AG10803 (cell line): ENCODE data around the gene DSG4.
"Not testable (repeated sequence)": the region's sequence is repeated elsewhere in the genome, so short reads cannot be mapped to it uniquely, and the experiment has no call there.

Experiments used
- DNase-seq: peaks from one replicate; pipeline ENCODE4 v3.0.0; 2010; ENCODE audit warnings: low read depth
- H3K4me3 ChIP-seq: 2 replicates; pipeline ENCODE4 v1.5.1; 2011; ENCODE audit warnings: mild to moderate bottlenecking, low read length, control low read depth
- TF ChIP-seq, protein P1 (sequence below): conservative IDR thresholded peaks from 2 replicates; pipeline ENCODE4 v1.5.1; 2011; ENCODE audit warnings: mild to moderate bottlenecking, low read length, control low read depth, inconsistent platforms

DSG4 gene, protein sequence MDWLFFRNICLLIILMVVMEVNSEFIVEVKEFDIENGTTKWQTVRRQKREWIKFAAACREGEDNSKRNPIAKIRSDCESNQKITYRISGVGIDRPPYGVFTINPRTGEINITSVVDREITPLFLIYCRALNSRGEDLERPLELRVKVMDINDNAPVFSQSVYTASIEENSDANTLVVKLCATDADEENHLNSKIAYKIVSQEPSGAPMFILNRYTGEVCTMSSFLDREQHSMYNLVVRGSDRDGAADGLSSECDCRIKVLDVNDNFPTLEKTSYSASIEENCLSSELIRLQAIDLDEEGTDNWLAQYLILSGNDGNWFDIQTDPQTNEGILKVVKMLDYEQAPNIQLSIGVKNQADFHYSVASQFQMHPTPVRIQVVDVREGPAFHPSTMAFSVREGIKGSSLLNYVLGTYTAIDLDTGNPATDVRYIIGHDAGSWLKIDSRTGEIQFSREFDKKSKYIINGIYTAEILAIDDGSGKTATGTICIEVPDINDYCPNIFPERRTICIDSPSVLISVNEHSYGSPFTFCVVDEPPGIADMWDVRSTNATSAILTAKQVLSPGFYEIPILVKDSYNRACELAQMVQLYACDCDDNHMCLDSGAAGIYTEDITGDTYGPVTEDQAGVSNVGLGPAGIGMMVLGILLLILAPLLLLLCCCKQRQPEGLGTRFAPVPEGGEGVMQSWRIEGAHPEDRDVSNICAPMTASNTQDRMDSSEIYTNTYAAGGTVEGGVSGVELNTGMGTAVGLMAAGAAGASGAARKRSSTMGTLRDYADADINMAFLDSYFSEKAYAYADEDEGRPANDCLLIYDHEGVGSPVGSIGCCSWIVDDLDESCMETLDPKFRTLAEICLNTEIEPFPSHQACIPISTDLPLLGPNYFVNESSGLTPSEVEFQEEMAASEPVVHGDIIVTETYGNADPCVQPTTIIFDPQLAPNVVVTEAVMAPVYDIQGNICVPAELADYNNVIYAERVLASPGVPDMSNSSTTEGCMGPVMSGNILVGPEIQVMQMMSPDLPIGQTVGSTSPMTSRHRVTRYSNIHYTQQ

DNA sequence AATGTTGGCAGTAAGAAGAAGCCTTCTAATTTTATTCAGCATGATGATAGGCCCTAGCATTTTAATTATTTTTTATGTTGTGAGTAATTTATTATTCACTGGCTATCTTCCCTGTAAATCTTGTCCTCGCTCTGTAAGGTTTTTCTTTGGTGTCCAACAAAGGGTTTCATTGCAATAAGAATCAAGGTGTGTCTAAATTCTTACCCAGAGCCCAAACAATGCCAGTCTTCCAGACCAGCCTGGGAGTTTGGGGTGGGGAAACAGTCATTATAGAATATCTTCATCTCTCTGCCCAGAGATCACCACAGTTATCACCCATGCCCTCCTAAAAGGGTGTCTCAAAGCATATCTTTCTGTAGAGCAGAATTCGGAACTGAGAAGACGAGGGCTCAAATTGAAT, at the start of gene DSG4:
DSG4 (plus strand) TSS at position 301 of the 400 bp plus-strand sequence. CDS start 135 bp downstream, outside the sequence.
- TF ChIP-seq, protein P1, sequence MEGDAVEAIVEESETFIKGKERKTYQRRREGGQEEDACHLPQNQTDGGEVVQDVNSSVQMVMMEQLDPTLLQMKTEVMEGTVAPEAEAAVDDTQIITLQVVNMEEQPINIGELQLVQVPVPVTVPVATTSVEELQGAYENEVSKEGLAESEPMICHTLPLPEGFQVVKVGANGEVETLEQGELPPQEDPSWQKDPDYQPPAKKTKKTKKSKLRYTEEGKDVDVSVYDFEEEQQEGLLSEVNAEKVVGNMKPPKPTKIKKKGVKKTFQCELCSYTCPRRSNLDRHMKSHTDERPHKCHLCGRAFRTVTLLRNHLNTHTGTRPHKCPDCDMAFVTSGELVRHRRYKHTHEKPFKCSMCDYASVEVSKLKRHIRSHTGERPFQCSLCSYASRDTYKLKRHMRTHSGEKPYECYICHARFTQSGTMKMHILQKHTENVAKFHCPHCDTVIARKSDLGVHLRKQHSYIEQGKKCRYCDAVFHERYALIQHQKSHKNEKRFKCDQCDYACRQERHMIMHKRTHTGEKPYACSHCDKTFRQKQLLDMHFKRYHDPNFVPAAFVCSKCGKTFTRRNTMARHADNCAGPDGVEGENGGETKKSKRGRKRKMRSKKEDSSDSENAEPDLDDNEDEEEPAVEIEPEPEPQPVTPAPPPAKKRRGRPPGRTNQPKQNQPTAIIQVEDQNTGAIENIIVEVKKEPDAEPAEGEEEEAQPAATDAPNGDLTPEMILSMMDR, result no peak
- H3K4me3 ChIP-seq, result no peak within 1 kb of the TSS

DNA sequence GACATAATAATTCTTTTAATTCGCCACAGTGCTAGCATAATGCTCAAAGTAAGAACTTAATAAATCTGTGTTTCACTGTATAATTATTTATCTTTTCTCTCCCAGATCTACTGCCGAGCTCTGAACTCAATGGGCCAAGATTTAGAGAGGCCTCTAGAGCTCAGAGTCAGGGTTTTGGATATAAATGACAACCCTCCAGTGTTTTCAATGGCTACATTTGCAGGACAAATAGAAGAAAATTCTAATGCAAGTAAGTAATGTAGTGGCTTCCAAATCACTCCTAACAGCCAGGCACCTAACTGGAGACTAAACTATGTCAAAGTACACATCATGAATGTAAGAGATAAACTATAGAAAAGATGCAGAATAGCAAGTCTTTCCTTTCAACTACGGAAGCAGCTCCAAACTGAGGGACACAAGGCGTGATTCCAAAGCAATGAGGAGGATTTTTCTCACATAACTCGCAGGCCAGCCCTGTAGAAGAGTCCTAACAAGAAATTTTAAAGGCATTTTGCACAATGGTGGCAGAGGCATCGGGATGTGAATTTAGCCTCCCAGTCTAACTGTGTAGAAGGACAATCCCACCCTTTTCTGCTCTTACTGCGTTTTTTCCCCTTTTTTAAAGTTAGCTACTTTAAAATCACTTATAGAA, 46.7 kb upstream of the DSG4 start:
- no peak for DNase-seq
- no peak overlapping the region for H3K4me3 ChIP-seq
- TF ChIP-seq, protein P1, result no peak

More for the DNA sequence above, at the start of gene DSG4:
- no peak for DNase-seq

DNA sequence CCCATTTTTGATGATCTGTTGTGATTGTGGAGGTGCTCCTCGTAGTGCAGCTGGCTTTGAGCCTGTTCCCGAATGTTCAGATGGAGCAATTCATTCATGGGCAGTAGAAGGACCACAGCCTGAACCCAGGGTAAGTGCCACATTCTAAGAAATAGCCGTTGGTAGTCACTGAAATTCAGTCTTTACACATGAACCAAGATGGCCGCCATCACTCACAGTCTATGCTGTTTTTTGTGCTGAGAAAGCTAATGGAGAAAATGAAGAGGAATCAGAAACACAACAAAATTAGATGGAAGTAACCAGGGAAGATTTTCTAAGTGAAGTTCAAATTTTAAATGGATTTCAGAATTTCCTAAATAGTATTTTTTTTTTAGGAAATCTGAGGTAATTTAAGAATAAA, 33.1 kb upstream of the DSG4 start:
- H3K4me3 ChIP-seq, result no peak overlapping the region
- no peak for DNase-seq
- TF ChIP-seq, protein P1, result no peak

DNA sequence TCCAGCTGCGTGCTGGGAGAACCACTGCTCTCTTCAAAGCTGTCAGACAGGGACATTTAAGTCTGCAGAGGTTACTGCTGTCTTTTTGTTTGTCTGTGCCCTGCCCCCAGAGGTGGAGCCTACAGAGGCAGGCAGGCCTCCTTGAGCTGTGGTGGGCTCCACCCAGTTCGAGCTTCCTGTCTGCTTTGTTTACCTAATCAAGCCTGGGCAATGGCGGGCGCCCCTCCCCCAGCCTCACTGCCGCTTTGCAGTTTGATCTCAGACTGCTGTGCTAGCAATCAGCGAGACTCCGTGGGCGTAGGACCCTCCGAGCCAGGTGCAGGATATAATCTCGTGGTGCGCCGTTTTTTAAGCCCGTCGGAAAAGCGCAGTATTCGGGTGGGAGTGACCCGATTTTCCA, 23.2 kb upstream of the DSG4 start:
- not testable (repeated sequence) for H3K4me3 ChIP-seq, DNase-seq

DNA sequence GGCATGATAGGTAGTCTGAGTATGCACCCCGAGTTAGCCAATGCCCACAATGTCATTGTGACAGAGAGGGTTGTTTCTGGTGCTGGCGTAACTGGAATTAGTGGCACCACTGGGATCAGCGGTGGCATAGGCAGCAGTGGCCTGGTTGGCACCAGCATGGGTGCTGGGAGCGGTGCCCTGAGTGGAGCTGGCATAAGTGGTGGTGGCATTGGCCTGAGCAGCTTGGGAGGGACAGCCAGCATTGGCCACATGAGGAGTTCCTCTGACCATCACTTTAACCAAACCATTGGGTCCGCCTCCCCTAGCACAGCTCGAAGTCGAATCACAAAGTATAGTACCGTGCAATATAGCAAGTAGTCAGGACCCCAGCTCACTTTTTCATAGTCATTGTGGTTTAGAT, 21.6 kb upstream of the DSG4 start:
- DNase-seq, result no peak
- no peak overlapping the region for H3K4me3 ChIP-seq
- TF ChIP-seq, protein P1, result no peak

DNA sequence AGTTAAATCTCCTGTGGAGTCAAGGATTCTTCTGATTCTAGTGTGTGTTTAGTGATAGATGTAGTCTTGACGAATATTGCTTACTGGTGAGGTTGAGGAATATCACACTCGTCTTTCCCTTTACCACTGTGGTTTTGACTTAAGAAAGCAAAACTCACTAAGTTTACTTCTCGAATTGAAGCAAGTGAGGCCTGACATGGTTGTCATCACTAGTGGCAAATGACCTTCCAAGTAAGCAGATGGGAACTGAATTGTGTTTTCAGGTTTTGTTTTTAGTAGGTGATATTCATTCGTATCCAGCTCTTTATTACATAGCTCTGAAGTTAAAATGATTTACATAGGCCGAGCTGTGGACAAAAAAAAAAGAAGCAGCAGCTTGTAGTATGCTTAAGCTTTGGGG, 20.6 kb upstream of the DSG4 start:
- no peak for DNase-seq
- no peak overlapping the region for H3K4me3 ChIP-seq
- TF ChIP-seq, protein P1, result no peak

DNA sequence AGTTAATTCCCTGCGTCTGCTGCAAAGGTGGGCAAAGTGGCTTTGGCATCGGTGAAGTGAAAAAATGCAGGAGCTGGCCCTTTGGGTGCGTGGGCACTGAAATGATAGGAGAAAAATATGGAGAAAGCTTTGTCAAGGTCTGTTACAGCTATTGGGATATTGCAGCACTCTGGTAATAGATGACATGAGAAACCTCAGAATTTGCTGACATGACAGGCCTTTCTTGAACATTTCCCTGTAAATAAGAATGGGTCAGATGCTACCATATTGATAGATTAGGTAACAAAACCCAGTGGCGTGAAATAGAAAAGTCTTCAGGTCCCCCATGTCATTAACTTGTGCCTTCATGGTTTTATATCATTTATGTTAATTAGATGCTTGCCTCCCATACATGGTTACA, 12.4 kb upstream of the DSG4 start:
- TF ChIP-seq, protein P1, result no peak
- no peak overlapping the region for H3K4me3 ChIP-seq
- no peak for DNase-seq
